Astrocyte (in vitro differentiated cells and primary cell): ENCODE measurements around the gene SNAI3.

Experiments
- EZH2 ChIP-seq: IDR thresholded peaks from 2 replicates; pipeline ENCODE4 v1.6.1; 2012; ENCODE audit warnings: mild to moderate bottlenecking, low read length, inconsistent platforms; ENCODE audit not compliant: insufficient read depth
- TF ChIP-seq, protein P1 (sequence below): IDR thresholded peaks from 2 replicates; pipeline ENCODE4 v1.5.1; 2011; ENCODE audit warnings: low read depth, mild to moderate bottlenecking, inconsistent platforms, low read length, moderate library complexity; ENCODE audit not compliant: insufficient read depth

DNA sequence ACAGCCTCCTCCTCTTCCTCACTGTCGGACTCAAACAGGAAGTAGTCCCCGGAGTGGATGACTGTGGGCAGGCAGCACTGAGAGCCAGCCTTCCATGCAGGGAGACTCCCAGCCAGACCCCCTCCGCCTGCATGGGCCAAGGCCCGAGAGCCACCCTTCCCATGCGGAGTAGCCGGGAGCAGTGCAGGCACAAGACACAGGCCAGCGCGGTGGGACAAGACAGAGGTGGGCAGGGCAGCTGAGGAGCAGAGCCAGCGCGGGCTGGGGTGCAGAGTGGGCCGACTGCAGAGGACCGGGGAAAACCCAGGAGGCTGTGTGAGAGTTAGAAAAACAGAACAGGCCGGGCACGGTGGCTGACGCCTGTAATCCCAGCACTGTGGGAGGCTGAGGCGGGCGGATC, 37.6 kb upstream of the SNAI3 start:
- TF ChIP-seq, protein P1, sequence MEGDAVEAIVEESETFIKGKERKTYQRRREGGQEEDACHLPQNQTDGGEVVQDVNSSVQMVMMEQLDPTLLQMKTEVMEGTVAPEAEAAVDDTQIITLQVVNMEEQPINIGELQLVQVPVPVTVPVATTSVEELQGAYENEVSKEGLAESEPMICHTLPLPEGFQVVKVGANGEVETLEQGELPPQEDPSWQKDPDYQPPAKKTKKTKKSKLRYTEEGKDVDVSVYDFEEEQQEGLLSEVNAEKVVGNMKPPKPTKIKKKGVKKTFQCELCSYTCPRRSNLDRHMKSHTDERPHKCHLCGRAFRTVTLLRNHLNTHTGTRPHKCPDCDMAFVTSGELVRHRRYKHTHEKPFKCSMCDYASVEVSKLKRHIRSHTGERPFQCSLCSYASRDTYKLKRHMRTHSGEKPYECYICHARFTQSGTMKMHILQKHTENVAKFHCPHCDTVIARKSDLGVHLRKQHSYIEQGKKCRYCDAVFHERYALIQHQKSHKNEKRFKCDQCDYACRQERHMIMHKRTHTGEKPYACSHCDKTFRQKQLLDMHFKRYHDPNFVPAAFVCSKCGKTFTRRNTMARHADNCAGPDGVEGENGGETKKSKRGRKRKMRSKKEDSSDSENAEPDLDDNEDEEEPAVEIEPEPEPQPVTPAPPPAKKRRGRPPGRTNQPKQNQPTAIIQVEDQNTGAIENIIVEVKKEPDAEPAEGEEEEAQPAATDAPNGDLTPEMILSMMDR = no peak
- no peak for TF ChIP-seq EZH2
